ENCODE results near the gene PRR5.

Gene PRR5

DNA sequence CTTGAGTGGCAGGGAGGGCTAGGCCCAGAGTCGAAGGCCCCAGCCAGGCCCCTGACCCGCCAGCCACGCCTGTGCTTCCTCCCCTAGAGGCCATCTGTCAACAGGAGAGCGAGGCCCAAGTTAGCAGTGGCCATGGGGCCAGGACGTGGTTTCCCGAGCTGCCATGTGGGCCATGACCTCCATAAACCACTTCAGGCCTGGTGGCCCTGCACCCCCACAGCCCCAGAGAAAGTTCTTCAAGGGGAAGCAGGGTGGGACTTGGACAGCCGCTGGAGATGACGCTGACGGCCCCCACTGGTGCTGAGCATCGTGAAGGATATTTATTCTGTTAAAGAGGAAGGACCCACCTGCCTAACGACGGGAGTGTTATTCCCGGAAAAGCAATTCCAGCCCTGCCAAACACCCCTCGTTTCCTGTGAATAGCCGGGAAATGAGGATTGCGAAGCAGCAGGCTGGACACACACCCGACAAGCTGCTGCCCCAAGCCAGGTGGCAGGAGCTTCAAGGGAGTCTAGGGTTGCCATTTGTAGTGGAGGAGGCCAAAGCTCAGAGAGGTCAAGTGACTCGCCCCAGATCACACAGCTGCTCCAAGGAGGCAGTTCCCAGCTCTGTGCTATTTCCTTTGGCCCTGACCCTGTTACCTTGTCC, 12.8 kb downstream of the PRR5 start:
- no peak for DNase-seq (ENCODE audit: low read depth in 2 of 2)

DNA sequence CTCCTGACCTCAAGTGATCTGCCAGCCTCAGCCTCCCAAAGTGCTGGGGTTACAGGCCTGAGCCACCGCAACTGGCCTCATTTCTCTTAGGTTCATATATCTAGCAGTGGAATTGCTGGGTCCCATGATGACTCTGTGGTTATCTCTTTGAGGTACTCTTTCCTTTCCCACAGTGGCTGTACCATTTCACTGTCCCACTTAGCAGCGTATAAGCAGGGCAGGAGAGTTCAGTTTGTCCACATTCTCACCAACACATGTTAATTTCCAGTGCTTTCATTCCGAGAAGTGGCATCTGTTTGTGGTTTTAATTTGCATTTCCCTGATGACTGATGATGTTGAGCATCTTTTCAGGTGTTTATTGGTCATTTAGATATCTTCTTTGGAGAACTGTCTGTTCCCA, 16.4 kb downstream of the PRR5 start:
- DNase-seq (ENCODE audit: low read depth in 2 of 2): no peak

DNA sequence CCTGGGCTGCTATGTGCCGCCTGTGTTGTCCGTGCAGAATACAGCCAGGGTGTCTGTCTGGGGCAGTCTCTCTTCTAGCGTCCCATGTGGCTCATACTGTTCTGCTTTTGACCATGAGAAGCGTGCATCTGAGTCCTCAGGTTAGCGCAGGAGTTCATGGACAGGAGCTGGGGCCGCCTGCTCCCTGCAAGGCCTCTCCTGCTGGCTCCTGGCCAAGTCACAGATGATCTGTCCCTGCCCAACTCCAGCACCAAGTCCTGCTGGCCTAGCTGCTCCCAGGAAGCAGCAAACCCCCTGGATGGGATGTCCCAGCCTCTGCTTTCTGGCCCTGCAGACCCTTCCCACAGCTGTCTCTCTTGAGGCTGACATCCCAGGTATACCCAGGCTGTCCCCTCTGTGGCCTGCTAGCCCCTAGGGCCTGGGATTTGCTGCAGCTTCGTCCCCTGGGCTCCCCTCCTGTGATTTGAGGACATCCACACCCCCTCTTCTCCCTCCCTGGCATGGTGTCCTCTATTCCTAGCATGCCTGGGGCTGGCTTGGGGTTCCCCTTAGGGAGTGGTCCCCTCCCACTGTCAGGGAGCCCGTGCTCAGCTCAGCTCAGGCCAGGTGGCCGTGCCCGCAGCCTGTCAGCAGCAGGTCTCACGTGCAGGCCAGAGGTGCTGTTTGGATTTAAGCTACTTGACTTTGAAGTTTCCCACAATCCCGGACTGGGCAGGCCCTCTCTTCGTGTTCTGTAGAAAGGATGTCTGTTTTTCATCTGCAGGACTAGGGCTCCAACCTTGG, 17.8 kb downstream of the PRR5 start:
- DNase-seq (ENCODE audit: low read depth in 2 of 2): no peak

DNA sequence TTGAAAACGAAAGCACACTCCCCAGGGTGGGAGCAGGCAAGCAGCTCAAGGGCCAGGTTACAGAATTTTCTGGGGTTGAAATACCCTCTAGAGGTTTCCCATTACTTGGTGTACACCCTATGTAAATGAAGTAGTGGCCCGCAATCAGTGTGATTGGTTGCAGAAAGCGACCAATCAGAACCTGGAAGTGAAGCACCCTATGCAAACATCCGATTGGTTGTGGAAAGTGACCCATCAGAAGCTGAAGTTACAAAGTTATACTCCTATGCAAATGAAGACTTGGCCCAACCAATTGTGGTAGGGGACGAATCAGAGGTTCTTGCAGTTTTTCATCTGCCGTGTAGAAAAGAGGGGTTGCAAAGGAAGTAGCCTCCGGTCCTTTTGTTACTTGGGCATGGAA, 19.2 kb downstream of the PRR5 start:
- DNase-seq (ENCODE audit: low read depth in 2 of 2): no peak

DNA sequence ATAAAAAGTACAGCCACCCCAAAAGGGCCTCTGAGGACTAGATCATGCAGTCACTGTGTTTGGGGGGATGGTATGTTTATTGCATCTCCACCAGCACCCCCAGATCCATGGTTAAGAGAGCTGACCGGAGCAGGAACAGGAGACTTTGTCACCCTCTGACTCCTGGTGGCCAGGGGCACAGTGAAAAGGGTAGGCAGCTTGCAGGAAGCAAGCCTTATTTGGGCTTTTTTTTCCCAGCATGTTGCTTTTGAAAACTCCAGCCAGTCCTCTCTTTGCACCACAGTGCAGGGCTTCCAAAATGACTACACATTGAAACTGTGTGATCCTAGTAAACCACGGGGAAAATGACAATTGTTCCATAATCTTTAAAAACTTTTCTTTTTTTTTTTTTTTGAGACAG, 20.6 kb downstream of the PRR5 start:
- DNase-seq (ENCODE audit: low read depth in 2 of 2): no peak

DNA sequence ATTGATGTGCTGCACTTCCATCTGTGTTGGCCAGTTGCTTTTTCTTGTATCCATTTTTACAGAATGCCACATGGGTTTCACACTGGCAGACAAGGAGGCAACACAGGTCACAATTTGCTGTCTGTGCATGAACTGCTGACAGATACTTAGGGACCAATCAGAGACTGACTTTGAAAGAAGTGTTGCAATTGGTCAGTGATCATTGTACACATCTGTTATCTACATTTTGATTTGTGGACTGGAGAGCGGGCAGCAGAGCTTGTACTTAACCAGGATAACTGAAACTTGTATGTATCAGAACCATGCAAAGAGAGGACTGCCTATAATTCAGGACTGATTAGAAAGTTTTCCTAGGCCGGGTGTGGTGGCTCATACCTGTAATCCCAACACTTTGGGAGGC, 21.8 kb downstream of the PRR5 start:
- no peak for DNase-seq (ENCODE audit: low read depth in 2 of 2)

DNA sequence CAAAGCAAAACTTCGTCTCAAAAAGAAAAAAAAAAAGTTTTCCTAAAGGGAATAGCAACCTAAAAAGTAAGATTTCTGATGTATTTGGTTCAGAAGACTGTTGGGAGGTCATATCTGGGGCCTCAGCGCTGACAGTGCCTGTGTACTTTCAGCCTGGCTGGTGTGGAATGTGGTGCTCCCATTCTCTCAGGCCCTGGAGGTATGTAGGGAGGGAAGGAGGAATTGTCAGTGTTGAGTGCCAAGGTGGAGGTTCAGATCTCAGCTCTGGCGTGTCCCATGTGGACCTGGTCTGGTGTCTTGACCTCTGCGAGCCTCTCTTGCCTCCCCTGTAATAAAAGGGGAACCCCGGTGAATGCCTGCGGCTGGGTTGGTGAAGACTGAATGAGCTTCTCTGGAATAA, 22.4 kb downstream of the PRR5 start:
- no peak for DNase-seq (ENCODE audit: low read depth in 2 of 2)

DNA sequence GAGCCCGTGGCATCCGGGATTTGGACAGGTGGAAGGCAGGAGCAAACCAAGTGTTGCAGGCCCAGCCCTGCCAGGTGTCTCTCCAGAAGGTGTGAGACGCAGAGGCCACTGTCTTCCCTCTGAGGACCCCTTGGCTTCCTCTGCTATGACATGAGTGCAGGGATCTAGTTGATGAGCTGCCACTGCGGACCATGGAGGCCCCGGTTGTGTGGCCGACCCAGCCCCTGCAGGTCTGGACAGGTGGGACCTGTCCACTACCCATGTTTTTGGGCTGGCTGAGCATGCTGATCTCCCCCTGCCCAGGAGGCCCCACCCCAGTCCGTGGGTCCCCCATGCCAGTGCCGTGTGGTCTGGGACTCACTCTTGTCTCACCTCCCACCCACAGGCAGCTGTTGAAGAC, 22.9 kb downstream of the PRR5 start:
- DNase-seq (ENCODE audit: low read depth in 2 of 2): no peak

DNA sequence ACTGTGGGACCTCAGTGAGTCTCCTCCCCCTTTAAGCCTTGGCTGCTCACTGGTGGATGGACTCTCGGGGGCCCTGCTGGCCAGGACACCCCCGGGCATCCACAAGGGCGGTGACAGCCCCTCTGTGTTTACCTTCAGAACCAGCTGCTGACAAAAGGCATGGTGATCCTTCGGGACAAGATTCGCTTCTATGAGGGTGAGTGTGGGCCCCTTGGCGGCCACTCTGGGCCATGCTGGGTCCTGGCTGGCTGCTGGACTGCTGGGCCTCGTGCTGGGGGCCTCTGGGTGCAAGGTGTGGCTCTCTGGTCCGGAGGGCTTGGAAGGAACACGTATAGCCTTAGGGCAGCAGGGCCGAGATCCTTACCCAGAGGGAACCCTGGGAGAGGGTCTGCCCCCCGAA, 24.4 kb downstream of the PRR5 start:
- no peak for DNase-seq (ENCODE audit: low read depth in 2 of 2)

DNA sequence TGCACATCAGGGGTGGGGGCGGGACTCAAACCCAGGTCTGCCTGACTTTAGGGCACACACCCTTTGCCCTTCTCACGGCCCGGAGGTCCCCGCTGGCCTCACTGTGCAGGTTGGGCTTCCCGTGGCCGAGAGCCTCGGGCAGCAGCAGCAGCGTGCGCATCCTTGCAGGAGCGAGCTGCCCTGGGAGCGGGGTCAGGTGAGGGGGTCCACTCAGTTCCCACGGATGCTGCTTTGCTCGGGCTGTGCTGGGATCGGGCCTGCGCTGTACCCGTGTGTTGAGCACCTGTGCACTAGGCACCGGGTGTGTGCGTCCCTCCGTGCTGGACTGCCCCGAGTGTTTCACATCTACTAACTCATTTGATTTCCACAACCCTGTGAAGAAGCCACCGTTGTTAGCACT, 25.1 kb downstream of the PRR5 start:
- DNase-seq (ENCODE audit: low read depth in 2 of 2): no peak

DNA sequence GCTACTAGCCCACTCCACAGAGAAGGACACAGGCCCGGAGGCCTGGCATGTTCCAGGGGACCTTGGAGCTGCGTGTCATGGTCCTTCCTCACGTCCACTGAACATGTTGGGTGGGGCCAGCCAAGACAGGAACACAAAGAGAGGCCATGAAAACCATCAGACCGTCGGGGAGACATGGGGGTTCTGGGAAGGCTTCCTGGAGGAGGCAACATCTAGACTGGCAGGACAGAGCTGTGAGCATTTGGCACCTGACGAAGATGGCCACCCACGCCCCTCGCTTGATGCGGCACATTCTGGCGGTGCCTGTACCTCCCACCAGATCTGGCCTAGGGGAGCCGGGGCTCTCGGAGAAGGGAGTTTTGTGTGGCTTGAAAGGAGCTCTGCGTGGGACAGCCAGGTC, 25.7 kb downstream of the PRR5 start:
- no peak for DNase-seq (ENCODE audit: low read depth in 2 of 2)

DNA sequence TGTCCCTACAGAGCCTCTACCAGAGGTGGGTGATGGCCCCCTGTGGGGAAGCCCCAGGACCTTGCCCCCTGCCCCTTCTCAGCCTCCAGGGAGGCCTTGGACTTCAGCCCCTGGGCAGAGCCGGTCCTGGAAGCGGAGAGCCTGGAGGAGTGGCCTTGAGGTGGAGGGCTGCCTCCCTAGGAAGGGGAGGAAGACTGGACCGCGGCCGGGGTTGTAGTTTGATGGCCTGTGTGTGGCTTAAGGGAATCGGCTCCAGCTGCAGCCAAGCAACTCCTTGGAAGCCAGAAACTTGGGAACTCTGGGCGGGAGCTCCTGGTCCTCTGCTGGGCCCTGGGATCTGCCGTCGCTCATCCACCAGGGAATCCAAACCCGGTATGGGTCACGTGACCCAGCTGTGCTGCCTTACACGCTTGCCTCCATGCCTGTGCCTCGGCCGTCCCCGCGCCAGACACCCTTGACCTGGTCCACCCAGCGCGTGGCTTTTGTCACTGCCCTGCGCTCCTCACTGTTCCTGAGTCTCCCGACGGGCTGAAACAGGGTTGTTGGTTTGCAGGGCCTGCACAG, 26.8 kb downstream of the PRR5 start:
- DNase-seq (ENCODE audit: low read depth in 2 of 2): no peak

DNA sequence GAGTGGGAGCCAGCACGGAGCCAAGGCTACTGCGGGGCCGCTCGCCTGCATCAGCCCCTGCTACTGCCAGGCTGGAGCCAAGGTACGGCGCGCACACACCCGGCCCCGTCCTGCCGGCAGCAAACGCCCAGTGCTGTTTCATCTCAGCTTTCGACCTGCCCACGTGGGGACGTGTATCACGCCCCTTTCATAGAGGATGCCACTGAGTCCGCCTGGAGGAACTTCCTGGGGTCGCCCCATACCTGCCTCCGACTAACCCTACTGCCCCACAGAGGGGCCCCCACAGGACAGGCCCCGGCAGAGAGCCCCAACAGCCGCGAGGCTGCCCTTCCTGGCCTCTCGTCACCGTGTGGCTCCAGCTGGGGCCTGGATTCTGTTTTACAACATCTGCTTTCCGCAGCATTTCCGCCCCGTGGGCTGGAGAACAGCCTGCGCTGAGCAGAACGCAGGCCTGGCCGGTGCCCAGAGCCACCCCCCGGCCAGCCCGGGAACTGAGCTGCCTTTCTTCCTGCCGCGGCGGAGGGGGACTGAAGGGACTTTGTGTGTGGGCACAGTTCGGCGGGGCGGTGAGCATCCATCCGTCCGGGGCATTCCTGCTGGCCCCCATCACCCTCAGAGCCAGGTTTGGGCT, 27.5 kb downstream of the PRR5 start:
- DNase-seq (ENCODE audit: low read depth in 2 of 2): no peak

DNA sequence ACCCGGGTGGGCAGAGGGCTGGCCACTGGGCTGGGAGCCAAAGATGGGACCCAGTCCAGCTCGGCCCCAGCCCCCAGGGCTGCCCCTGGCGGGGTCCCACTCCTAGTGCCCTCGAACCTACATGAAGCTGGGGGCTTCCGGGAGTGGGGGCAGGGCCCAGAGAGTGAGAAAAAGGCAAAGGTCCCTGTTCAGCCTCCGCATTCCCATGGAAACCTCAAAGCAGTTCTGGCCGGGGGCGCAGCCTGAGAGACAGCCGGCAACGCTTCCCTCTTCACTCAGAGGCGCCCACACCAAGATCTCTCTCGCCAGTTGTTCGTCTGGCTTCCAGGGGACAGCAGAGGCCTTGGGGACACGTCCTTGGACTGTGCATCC, 28.0 kb downstream of the PRR5 start:
- DNase-seq (ENCODE audit: low read depth in 2 of 2): no peak

DNA sequence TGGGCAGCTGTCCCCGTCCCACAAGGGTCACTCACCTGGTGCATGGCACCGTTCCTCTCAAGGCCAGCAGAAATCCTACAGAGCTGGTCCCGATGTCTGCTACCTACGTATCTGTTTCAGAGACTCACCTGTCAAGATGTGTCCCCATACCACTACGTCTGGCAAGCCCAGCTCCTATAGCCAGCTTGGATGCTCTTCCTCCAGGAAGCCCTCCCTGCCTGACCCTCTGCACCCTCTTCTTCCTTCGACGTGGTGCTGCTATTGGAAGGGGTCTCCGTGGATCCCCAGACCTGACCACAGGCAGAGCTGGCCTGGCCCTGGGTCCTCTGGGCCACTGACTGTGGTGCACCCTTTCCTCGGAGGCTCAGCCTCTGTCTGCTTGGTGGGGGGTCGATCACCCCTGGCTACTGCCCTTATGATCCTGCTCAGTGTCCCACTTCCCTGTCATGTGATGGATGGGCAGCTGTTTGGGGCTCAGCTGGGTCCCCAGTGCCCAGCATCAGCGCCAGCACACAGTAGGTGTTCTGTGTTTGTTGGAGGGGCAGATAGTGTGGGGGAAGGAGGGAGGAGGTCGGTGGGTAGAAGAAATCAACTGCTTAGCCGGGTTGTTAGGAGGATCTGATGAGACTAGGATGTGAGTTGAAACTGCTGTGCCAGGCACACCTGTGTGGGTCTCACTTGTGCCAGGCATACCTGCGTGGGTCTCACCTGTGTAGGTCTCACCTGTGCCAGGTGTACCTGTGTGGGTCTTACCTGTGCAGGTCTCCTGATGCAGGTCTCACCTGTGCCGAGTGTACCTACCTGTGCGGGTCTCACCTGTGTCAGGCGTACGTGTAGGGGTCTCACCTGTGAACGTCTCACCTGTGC, 28.7 kb downstream of the PRR5 start:
- no peak for DNase-seq (ENCODE audit: low read depth in 2 of 2)

DNA sequence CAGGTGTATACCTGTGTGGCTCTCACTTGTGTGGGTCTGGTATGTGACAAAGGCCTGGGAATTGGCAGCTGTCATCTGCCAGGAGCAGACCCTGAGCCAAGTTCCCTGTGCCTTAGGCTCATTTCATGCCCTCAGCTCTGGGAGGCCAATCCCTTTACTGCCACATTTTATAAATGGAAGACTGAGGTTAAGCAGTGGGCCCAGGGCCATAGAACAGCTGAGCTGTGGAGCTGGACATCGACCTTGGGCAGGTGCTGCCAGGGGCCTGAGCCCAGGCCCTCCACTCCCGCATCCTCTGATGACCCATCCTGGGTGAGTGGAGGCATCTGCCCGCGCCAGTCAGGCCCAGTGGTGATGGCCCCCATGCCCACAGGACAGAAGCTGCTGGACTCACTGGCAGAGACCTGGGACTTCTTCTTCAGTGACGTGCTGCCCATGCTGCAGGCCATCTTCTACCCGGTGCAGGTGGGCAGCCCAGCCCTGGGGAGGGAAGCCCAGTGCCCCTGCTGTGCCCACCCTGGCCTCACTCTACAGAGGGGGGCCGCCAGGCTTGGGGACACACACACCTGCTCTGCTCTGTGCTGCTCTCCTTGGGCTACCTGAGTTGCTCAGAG, 29.5 kb downstream of the PRR5 start:
- DNase-seq (ENCODE audit: low read depth in 2 of 2): no peak

DNA sequence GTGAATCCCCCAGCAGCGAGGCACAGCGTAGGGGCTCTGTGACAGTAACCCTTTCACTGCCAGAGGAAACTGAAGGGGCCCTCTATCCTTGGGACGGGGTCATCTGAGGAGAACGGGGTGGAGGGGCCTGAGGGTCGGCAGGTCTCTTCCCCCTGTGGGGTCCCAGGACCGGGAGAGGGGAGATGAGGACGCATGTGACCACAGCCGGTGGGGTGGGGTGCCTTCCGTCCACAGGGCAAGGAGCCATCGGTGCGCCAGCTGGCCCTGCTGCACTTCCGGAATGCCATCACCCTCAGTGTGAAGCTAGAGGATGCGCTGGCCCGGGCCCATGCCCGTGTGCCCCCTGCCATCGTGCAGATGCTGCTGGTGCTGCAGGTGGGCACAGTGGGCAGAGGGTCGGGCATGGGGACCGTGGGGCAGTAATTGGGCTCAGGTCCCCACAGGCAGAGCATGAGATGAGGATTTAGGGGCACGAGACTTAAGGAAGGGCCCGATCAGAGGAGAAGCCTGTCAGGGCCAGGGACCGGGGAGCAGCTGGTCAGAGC, 30.1 kb downstream of the PRR5 start:
- DNase-seq (ENCODE audit: low read depth in 2 of 2): no peak

DNA sequence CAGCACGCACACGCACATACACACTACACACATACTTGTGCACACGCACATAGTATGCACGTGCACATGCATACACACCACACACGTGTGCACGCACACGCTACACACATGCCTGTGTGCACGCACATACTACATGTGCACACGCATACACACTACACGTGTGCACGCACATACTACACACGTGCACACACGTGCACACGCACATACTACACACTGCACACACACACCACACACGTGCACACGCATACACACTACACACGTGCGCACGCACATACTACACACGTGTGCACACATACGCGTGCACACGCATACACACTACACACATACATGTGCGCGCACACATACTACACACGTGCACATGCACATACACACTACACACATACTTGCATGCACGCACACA, 30.7 kb downstream of the PRR5 start:
- DNase-seq (ENCODE audit: low read depth in 2 of 2): no peak

DNA sequence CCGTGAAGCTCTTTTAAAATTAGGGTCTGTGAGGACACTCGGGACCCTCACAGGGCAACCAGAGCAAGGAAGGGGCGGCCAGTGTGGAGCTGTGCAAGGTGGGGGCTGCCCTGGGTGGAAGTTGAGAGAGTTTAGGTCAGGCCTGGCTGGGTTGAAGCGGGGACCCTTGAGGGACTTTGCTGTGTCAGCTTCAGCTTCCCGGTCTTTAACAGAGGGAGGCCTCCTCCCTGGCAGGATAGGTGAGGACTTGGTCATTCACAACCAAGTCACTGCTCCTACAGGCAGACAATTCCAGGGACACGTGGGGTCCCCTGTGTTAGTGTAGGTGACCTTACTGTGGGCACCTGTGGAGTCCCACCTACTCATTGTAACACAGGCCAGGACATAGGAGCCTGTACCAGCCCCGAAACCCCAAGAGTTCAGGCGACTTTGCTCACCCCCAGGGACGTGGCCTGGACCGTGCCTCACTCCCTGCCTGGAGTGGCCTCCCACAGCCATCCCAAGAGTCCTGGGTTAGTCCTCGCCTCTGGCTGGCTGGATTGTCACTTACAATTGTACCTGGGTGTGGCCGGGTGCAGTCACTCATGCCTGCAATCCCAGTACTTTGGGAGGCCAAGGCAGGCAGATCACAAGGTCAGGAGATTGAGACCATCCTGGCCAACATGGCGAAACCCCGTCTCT, 31.6 kb downstream of the PRR5 start:
- no peak for DNase-seq (ENCODE audit: low read depth in 2 of 2)

DNA sequence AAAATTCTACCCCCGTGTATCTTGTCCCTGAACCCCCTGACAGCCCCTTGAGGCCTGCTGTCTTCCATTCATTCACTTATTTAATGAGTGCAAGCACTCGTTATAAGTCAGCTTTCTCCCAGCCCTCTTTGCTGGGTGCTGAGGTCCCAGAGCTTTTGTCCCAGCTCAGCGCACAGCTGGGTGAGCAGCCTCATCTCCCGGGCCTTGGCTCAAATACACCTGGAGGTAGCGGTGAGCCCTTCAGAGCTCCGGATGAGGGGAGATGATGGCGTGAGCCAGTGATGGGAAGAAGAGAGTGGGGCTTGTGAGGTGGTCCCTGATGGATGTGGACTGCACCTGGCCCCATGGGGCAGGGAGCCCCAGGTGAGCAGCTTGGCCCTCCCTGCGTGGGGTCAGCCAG, 32.3 kb downstream of the PRR5 start:
- no peak for DNase-seq (ENCODE audit: low read depth in 2 of 2)
